Activated B cell treated with CpG ODN at 0.5 μM for 24 hours (primary cell): Measurements from ENCODE around the gene PLK1. TPM values are rescaled to one million over a fixed set of nuclear protein-coding genes. Genes with fewer than 3 reads are reported as not detected.
"Not testable (repeated sequence)": the region's sequence is repeated elsewhere in the genome, so short reads cannot be mapped to it uniquely, and the experiment has no call there.

Source experiments
- ATAC-seq: fragments of 200-7000 bp; cut with Tn5 transposase; one replicate; pipeline ENCODE4 v1.10.0; 2021; ENCODE audit warnings: low read depth, mild to moderate bottlenecking, moderate library complexity
- CTCF ChIA-PET: fragments of 350-600 bp; sonication (Branson Sonifier 250); formaldehyde crosslinking; loops from one replicate; lab custom pipeline; 2021; ENCODE audit warnings: antibody characterized with exemption; lab: Charles Lee
- POLR2A ChIA-PET: fragments of 350-600 bp; sonication (Branson Sonifier 250); formaldehyde crosslinking; loops from one replicate; lab custom pipeline; 2021; ENCODE audit warnings: antibody characterized with exemption; lab: Charles Lee
- DNase-seq: peaks from one replicate; pipeline ENCODE4 v3.0.0; 2022
- H3K27ac Mint-ChIP-seq: one replicate; pipeline ENCODE4 v1.8.0; 2020; ENCODE audit warnings: mixed read lengths
- H3K27me3 Mint-ChIP-seq: one replicate; pipeline ENCODE4 v1.8.0; 2021; ENCODE audit warnings: mixed read lengths
- H3K36me3 Mint-ChIP-seq: one replicate; pipeline ENCODE4 v1.8.0; 2021; ENCODE audit warnings: low read depth, mixed read lengths
- H3K4me1 Mint-ChIP-seq: one replicate; pipeline ENCODE4 v1.8.0; 2021; ENCODE audit warnings: mixed read lengths
- H3K4me3 Mint-ChIP-seq: one replicate; pipeline ENCODE4 v1.8.0; 2020; ENCODE audit warnings: mild to moderate bottlenecking, mixed read lengths
- H3K9me3 Mint-ChIP-seq: one replicate; pipeline ENCODE4 v1.8.0; 2020; ENCODE audit warnings: mixed read lengths
- CTCF ChIP-seq: fragments of 200-600 bp; IDR thresholded peaks from one replicate; pipeline ENCODE4 v1.8.0; 2022; ENCODE audit warnings: antibody characterized with exemption, mild to moderate bottlenecking
- intact Hi-C: fragments of 100-400 bp; cut with micrococcal nuclease; formaldehyde crosslinking; loops from one replicate; pipeline ENCODE4 v1.15.1; 2024
- total RNA-seq: library from RNA; stranded (reverse); gene quantifications from 2 replicates; pipeline ENCODE4 v1.2.3, GENCODE V29; 2022

PLK1 gene
- total RNA-seq: 2.3 and 3.9 TPM in 2 replicates

GRCh38 chr16:23678430-23679273 is at the start of gene PLK1:
TSS of gene PLK1 (plus strand) at chr16:23678889. CDS start at chr16:23678933, 44 bp downstream.
- intact Hi-C loops: loop anchor here (1.0 kb wide), 3 partner anchors 8 to 358 kb away; partner anchors contain the start of genes DCTN5 and PALB2
- Mint-ChIP-seq H3K9me3 (no peaks in the 10 kb centered on the region), H3K36me3 (peaks cover 23% of the 10 kb centered on the region), H3K4me3 (peak within 1 kb of the TSS; percentile 85), H3K4me1 (peaks cover 17% of the 10 kb centered on the region), H3K27me3 (no peaks in the 10 kb centered on the region), H3K27ac (no peak within 1 kb of the TSS)
- no peak for TF ChIP-seq CTCF
- CTCF ChIA-PET: interaction anchor here (0.9 to 2.0 kb wide), 2 partner anchors 49 to 827 kb away, joined by 3 to 7 read pairs; no protein-coding TSS in a partner anchor
- POLR2A ChIA-PET: interaction anchor here (1.8 kb wide), 1 partner anchor 9 kb away, joined by 5 read pairs; no protein-coding TSS in a partner anchor
- ATAC-seq (peak; percentile 93), DNase-seq (peak; percentile 54)

- Mint-ChIP-seq H3K27me3 (no peaks in the 10 kb centered on the region), H3K4me1 (no peaks in the 10 kb centered on the region), H3K9me3 (no peaks in the 10 kb centered on the region), H3K27ac (no peak overlapping the region), H3K36me3 (peaks cover 58% of the 10 kb centered on the region), H3K4me3 (no peak overlapping the region)
- POLR2A ChIA-PET: no interaction called here
- ATAC-seq: no peak
- intact Hi-C loops: no loop called here
- no peak for TF ChIP-seq CTCF
- CTCF ChIA-PET: no interaction called here
- no peak for DNase-seq
Observed at GRCh38 chr16:23629516-23629915, 49.2 kb upstream of the PLK1 start.

GRCh38 chr16:23631874-23632273 is 46.8 kb upstream of the PLK1 start:
- H3K27me3 Mint-ChIP-seq, H3K4me3 Mint-ChIP-seq, POLR2A ChIA-PET, H3K9me3 Mint-ChIP-seq, H3K4me1 Mint-ChIP-seq, H3K27ac Mint-ChIP-seq, intact Hi-C loops, ATAC-seq, CTCF ChIA-PET, DNase-seq: not testable (repeated sequence)
- H3K36me3 Mint-ChIP-seq: peaks cover 63% of the 10 kb centered on the region

GRCh38 chr16:23634461-23635036 is 44.1 kb upstream of the PLK1 start:
- Mint-ChIP-seq H3K27me3 (no peaks in the 10 kb centered on the region), H3K36me3 (peaks cover 50% of the 10 kb centered on the region), H3K9me3 (no peaks in the 10 kb centered on the region), H3K4me3 (no peak overlapping the region), H3K4me1 (no peaks in the 10 kb centered on the region), H3K27ac (no peak overlapping the region)
- ChIA-PET CTCF (interaction anchor here (0.6 kb wide), 1 partner anchor 311 kb away, joined by 3 read pairs; no protein-coding TSS in a partner anchor), POLR2A (no interaction called here)
- intact Hi-C loops: no loop called here
- ATAC-seq: no peak
- TF ChIP-seq CTCF: no peak
- DNase-seq: no peak

GRCh38 chr16:23635958-23636357 is 42.7 kb upstream of the PLK1 start:
- TF ChIP-seq CTCF: no peak
- CTCF ChIA-PET: no interaction called here
- Mint-ChIP-seq H3K4me3 (no peak overlapping the region), H3K27me3 (no peaks in the 10 kb centered on the region), H3K36me3 (peaks cover 42% of the 10 kb centered on the region), H3K27ac (no peak overlapping the region), H3K9me3 (no peaks in the 10 kb centered on the region), H3K4me1 (peaks cover 10% of the 10 kb centered on the region)
- POLR2A ChIA-PET: no interaction called here
- no peak for DNase-seq
- no peak for ATAC-seq
- intact Hi-C loops: no loop called here
